Measurements from ENCODE around the gene RANBP17.

RANBP17 gene

DNA sequence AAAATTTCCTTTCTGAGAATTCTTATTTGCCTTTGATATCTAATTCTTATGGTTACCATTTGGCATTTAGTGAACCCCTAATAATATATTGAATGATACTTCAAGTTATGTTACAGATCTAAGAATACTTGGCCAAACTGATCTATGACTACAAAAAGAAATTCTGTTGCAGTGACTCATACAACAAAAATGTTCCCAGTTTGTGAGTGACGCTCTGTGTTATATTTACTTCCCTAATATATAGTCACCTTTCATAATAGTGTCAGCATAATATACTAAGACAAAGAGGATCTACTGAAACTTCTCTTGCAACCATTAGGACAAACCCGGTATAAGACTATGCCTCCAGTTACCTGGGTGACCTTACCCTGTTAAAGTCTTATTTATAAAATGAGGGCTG is 230.4 kb downstream of the RANBP17 start:
- FAIRE-seq: no peak
- DNase-seq (ENCODE audit: low spot score): peak; percentile 28

DNA sequence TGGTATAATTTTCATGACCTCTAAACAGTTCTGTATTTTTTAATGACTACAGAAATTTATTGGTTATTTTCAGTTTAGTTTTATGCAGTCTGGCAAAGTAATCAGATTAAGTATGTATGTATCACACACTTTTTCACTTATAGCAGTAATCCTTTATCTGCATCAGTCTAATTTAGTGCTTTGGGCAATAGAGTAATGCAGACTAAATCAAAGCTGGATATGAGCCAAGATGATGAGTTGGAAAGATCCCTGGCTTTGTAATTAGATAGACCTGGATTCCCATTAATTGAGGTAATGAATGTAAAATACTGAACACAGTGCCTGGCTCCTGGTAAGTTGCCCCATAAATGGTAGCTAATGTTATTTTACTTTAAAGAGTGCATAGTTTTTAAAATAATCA is 231.8 kb downstream of the RANBP17 start:
- DNase-seq (ENCODE audit: low spot score) (no peak), FAIRE-seq (no peak)

DNA sequence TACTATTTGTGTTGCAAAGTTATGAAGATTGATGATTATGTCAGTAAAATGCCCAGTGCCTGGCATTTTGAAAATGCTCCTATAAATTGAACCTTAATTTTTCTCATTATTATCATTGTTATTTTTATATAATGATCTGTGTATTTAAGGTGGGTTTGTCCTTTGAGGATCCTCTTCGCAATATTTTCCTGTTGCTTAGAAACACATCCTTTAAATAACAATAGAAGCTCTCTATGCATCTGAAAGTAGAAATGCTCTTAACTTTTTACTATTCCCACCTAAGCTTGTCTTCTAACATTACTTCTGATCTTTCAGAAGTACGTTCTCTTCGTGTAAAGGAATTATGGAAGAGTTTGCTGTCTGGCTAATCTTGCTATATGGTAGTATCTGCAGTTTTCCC is 232.5 kb downstream of the RANBP17 start:
- DNase-seq (ENCODE audit: low spot score): no peak
- FAIRE-seq: no peak

DNA sequence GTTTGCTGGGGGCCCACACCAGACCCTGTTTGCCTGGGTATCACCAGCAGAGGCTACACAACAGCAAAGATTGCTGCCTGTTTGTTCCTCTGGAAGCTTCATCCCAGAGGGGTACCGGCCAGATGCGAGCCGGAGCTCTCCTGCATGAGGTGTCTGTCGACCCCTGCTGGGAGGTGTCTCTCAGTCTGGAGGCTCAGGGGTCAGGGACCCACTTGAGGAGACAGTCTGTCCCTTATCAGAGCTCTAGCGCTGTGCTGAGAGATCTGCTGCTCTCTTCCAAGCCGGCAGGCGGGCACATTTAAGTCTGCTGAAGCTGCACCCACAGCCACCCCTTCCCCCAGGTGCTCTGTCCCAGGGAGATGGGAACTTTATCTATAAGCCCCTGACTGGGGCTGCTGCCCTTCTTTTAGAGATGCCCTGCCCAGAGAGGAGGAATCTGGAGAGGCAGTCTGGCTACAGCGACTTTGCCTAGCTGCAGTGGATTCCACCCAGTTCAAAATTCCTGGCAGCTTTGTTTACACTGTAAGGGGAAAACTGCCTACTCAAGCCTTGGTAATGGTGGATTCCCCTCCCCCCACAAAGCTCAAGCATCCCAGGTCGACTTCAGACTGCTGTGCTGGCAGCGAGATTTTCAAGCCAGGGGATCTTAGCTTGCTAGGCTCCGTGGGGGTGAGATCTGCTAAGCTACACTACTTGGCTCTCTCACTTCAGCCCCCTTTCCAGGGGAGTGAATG is 241.2 kb downstream of the RANBP17 start:
- DNase-seq (ENCODE audit: low spot score): no peak
- no peak for FAIRE-seq

DNA sequence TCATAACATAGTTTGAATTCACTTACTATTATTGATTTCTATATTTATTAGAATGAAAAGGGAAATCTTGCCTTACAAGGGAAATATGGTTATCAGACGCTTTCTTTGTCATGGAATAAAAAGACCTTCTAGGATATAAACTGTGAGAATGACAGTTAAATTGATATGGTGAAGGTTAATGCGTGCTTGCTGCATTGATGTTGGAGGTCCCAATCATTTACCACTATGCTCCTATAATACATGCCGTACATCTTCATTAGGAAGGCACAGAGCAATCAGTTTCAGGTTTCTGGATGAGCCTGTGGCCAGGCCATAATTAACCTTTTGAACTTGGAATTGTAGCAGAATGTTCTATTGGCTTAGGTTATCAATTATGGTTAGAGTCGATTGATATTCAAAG is 245.9 kb downstream of the RANBP17 start:
- no peak for DNase-seq (ENCODE audit: low spot score)

DNA sequence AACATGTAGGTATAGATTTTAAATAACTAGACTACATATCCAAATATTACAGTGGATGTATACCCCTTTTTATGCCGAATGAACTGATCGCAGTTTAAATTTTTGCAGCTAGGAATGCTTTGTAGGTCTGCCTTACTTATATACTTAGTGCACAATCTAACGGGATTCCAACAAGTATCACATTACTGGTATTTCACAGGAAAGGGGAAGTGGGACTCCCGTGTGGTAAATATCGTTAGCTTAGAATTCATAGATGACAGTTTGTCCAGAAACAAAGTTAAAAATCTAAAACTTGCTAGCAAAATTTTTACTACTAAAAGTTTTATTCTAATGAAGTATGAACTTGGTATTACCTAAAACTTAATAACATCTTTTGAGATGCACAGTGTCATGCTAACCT is 253.7 kb downstream of the RANBP17 start:
- no peak for DNase-seq (ENCODE audit: low spot score)
- no peak for FAIRE-seq

More for the DNA sequence above, 245.9 kb downstream of the RANBP17 start:
- FAIRE-seq: no peak

DNA sequence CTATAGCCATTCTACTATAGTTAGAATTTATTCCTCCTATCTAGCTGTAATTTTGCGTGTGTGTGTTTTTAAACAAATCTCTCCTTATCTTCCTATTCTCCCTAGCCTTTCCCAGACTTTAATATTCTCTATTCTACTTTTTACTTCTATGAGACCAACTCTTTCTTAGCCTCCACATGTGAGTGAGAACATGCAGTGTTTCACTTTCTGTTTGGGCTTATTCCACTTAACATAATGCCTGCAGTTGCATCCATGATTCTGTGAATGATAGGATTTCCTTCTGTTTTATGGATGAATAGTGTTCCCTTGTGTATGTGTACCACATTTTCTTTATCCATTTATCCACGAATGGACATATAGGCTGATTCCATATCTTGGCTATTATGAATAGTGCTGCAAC is 254.9 kb downstream of the RANBP17 start:
- FAIRE-seq (no peak), DNase-seq (ENCODE audit: low spot score) (no peak)

DNA sequence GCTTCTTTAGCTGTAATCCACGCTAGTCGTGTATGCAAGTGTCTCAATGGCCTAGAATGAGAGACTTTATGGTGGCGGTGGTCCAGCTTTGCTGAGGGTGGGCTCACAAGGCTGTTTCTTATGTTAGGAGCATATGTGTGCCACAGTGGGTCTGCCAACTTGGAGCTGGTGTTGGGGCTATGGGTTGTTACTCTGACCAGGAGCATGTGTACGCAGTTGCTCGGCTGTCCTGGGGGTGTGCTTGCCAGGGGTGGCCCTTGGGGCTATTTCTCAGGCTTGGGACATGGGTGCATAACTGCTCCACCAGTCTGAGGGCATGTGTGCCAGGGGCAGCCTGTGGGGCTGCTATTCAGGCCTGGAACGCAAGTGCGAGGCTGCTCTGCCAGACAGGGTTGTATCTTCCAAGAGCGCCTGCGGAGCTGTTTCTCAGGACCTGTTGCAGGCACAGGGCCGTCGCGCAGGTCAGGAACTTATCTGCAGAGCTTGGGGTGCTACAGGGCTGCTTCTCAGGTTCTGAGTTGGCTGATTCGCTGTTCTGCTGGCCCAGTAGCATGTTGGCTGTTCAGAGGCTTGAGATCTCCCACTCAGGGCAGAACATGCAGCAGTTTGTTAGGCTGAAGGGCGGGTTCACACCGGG is 259.3 kb downstream of the RANBP17 start:
- FAIRE-seq (no peak), DNase-seq (ENCODE audit: low spot score) (no peak)

DNA sequence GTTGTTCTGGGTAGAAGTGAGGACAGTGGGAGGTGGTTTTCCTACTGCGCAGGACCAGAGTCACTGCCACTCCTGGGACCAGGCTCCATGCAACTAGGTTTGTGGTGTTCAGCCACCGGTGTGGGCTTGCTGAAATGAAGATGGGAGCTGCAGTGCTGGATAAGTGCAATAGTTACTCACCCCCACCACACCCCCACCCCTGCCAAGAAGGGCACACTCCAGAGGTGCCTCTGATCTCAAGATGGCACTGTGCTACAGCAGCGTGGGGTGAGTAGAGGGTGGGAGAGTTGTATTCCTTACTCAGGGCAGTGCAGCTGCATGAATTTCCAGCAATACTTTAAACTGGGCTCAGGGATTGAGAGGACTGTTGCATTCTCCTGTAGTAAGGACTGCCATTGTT is 259.8 kb downstream of the RANBP17 start:
- FAIRE-seq (no peak), DNase-seq (ENCODE audit: low spot score) (no peak)

DNA sequence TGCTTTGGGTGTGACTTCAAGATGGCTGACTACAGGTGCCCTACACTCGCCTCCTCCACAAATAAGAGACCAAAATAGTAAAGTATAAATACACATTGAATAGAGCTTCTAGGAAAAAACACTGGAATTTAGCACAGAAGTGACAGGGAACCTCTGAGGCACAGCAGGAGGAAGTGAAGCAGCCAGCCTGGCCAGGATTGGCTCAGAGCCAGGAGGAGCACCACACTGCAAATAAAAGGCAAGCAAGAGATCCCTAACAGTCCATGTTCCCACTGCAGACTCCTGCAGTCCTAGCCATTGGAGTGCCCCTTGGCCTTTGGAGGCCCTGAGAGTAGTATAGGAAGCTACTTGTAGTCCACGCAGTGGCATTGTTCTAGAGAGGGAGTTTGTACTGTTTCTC is 260.6 kb downstream of the RANBP17 start:
- no peak for FAIRE-seq
- DNase-seq (ENCODE audit: low spot score): no peak

DNA sequence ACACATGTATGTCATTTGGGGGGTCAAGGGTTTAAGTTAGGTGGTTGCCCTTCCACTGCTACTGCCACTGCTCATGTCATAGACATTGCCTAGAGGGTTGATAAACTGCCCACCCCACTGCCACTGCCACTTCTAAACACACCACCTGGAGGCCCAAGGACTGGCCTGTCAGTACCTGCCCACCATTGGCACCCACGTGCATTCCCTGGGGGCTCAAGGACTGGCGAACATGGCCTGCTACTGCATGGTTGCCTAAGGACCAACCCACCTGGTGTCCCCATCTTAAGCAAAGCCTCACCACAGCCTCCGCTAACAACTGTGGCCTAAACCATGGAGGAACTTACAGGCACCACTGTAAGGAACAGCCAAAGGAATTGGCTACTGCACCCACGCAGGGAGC is 261.6 kb downstream of the RANBP17 start:
- FAIRE-seq: no peak
- DNase-seq (ENCODE audit: low spot score): no peak

DNA sequence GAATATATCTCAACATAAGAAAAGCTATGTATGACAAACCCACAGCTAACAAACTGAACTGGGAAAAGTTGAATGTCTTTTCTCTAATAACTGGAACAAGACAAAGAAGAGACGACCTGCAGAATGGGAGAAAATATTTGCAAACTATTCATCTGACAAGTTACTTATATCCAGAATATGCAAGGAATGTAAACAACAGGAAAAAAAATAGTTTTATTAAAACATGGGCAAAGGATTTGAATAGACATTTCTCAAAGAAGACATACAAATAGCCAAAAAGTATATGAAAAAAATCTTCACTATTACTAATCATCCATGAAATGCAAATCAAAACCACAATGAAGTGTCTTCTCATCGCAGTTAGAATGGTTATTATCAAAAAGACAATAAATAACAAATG is 265.5 kb downstream of the RANBP17 start:
- FAIRE-seq (no peak), DNase-seq (ENCODE audit: low spot score) (no peak)

DNA sequence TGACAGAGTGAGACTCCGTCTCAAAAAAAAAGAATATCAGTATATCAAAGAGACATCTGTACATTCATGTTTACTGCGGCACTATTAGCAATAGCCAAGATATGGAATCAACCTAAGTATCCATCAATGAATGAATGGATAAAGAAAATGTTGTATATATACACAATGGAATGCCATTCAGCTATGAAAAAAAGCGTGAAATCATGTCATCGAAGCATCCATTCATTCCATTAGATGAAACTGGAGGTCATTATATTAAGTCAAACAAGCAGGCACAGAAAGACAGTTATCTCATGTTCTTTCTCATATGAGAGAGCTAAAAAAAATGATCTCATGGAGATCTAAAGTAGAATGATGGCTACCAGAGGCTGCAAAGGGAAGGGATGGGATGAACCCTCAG is 266.3 kb downstream of the RANBP17 start:
- no peak for DNase-seq (ENCODE audit: low spot score)
- no peak for FAIRE-seq

DNA sequence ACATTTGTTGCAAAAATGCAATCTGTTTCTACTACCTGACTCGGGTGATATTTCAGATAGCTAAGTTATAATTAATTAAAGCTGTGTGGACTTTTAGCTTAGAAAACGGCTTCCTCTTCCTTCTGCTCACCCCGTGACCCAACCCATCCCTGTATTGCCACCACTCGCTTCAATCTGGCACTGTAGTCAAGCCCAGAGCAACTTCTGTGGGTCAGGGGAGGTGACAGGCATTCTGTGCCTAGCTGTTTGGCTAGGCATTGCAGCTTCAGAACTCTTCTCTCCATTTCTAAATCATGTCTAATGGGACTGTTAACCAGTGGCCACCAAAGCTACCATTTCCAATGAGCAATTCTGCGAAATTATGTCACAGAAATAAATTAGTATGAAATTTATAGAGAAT is 267.5 kb downstream of the RANBP17 start:
- FAIRE-seq (no peak), DNase-seq (ENCODE audit: low spot score) (no peak)

DNA sequence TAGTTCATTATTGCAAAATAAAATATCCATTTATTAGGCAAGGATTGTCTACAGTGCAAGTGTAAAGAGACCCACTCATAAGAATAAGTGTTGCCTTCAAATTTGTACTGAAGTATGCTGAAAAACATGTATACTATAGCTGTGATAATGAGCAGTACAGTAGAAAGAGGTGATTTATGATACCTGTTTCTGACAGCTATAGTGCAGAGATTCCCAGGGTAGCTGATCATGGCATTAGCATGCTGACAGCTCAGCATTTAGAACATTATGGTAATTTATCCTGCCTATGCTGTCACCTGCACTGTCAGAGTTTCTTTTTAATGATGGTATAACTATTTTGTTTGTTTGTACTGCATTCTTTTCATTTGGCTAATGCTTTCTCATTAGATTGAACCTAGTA is 269.7 kb downstream of the RANBP17 start:
- no peak for DNase-seq (ENCODE audit: low spot score)
- no peak for FAIRE-seq

DNA sequence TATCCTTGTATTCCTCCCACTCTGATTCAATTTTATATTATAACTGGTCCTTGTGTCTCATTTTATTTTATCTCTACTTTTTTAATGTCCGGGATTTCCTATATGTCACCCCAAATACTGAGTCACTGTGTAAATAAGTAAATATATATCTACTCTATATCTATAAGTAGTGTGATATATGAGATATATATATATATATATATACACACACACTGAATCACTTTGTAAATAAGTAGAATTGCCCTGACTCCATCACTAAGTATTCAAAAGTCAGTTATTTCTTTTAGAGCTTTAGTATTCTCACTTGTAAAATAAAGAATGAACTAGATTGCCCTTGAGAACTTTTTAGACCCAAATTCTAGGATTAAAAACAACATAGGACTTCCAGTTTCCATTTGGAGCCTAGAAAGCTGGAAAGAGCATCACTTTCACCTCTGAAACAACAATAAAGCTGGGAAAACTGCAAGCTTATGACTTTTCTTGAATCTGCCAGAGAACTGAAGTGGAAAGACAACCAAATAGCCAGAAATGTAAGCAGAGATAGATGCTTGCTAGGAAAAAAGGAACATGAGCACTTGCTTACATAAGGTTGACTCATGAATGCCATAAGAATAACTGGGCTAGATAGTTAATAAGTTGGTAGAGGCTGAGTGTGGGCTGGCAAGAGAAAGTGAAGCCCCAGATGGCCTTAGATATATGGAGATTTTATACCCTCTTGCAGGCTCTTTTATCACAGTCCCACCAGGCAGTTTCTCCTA is 276.1 kb downstream of the RANBP17 start:
- FAIRE-seq (no peak), DNase-seq (ENCODE audit: low spot score) (peak; percentile 41)

DNA sequence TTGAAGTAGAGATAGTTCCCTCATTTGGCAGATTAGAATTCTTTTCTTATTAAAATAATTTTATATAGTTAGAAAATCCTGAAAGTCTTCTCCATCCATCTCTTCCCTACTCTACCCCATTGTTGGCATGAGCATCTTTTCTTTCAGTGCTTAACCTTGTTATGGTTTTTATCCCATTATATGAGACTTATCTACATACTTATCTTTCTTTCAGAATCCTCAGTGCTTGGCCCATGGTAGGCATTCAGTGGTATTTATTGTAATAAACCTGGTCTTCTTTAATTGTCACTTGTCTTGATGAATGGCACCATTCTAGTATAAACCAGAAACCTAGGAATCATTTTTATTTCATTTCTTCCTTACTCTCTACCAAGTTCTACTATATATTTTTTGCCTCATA is 277.4 kb downstream of the RANBP17 start:
- no peak for FAIRE-seq
- DNase-seq (ENCODE audit: low spot score): no peak

DNA sequence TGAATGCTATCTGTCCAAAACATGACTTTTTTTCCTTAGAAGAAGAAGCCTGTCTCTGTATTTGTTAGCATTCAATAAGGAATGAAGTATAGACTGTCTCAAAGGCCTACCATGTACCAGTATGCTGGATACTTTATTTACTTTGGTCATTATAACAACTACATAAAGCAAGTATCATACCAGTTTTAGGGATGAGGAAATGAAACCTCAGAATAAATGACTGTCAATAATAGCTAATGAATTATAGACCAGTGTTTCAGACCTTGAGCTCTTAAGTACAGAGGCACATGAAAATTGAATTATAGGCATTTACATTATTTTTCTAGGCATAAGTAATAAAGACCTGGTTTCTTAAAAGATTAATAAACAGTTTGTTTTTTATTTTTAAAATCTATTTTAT is 280.8 kb downstream of the RANBP17 start:
- FAIRE-seq (no peak), DNase-seq (ENCODE audit: low spot score) (no peak)

DNA sequence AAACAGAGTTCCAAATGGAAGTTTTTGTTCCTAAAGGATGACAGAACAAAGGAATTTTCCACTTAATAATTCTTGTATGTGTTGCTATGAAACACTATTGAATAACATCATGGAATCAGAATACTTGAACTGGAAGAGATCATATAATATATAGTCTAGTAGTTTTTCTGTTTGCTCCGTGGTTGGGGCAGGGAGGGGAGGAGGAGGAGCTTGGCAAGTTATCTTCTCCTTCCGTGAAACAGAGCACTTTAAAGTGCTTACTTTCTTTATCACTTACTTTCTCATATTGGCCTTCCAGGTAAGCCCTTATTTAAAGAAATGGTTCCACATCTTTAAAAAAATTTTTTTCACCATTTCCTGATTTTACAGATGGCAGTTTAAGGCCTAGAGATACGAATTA is 281.4 kb downstream of the RANBP17 start:
- FAIRE-seq (no peak), DNase-seq (ENCODE audit: low spot score) (no peak)

DNA sequence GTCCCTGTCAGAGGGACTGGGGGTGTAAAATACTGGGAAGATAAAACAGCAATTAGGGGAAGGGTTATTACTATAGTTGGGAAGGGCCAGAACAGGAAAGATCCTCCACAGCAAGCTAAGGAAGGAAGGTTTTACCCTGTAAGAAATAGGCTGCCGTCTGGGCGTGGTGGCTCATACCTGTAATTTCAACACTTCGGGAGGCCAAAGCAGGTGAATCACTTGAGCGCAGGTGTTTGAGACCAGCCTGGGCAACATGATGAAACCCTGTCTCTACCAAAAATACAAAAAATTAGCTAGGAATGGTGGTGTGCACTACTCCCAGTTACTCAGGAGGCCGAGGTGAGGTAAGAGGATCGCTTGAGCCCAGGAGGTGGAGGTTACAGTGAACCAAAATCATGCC is 282.1 kb downstream of the RANBP17 start:
- DNase-seq (ENCODE audit: low spot score) (no peak), FAIRE-seq (no peak)

DNA sequence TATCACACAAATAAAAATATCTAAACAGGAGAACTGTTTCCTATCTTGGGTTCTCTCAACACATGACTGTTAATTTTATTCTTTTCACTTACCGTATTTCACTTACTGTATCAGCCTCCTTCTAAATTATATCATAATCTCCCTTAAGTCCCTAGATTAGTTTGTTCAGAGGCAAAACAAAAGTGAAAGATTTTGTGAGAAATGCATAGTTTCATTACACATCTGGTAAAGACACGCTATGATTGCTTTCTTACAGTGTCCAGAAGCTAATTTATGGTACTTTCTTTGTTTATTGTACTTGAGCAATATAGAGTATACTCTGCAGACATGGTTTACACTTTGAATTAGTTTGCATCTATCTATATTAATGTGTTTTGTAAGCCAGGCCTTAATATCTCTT is 287.5 kb downstream of the RANBP17 start:
- no peak for FAIRE-seq
- DNase-seq (ENCODE audit: low spot score): no peak

DNA sequence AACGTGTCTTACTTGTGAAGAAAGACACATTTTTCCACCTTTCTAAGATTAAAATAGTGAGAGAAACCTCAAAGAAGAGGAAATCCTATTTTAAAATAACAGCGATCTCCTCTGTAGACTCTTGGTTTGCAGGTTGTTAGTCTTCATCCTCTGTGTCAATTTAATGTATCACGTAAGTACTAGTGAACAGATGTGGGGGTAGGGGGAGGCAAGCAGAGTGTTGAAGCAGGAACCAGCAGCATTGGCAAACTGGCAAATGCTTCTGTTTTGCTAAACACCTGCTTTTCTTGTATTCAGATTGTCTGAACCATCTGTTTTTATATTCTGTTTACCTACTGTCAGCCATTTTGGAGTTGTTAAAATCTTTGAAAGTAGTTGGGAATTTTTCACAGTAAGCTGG is 288.0 kb downstream of the RANBP17 start:
- DNase-seq (ENCODE audit: low spot score): no peak
- FAIRE-seq: no peak

DNA sequence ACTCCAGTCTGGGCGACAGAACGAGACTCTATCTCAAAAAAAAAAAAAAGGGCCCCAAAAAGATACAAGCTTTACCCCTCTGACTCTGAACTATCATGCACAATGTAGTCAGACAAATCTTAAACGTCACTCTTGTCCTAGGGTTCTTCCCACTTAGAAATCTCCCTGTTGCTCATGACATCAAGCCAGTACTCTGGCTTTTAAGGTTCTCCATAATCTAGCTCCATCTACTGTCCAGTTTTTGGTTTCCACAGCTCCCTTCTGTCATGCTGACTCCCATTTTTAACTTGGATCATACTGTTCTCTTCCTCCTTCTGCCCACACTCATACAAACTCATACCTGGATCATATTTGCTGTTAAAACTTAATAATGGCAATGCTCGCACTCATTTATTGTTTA is 290.6 kb downstream of the RANBP17 start:
- no peak for DNase-seq (ENCODE audit: low spot score)
- FAIRE-seq: no peak
